H1 (cell line): ENCODE data around the gene MYOCD. TPM values are rescaled to one million over a fixed set of nuclear protein-coding genes. Genes with fewer than 3 reads are reported as not detected.

ENCODE experiments used
- CTCF ChIA-PET: fragments of 300-600 bp; sonication (Branson Sonifier 250); formaldehyde crosslinking; loops from one replicate; lab custom pipeline; 2021; ENCODE audit not compliant: partially characterized antibody; lab: Charles Lee
- POLR2A ChIA-PET: fragments of 300-600 bp; sonication (Branson Sonifier 250); formaldehyde crosslinking; loops from one replicate; lab custom pipeline; 2021; ENCODE audit warnings: inconsistent platforms; ENCODE audit not compliant: partially characterized antibody; lab: Charles Lee
- DNase-seq, 2 experiments: peaks; one replicate each; pipeline versions ENCODE4 v3.0.0 to v3.0.0-alpha.2; 2010 to 2022; ENCODE audit warnings: low spot score in 2 of 2, low read depth in 1 of 2, mixed read lengths in 1 of 2
- FAIRE-seq: peaks from 2 replicates; lab custom pipeline; 2011; peaks lifted over from hg19 to GRCh38; lab: Jason Lieb, UNC
- H2AFZ ChIP-seq: 2 replicates; pipeline ENCODE4 v1.8.1; 2012; ENCODE audit warnings: low read length, inconsistent platforms
- H2AK5ac ChIP-seq: 2 replicates; pipeline ENCODE4 v1.6.1; 2013; ENCODE audit warnings: low read depth, low read length
- H2BK120ac ChIP-seq: replicated peaks from 2 replicates; pipeline ENCODE3; 2013; ENCODE audit warnings: low read depth, low read length, inconsistent platforms
- H2BK12ac ChIP-seq: 2 replicates; pipeline ENCODE4 v1.6.1; 2013; ENCODE audit warnings: low read depth, low read length
- H2BK15ac ChIP-seq: 2 replicates; pipeline ENCODE4 v1.6.1; 2013; ENCODE audit warnings: low read length
- H2BK20ac ChIP-seq: 2 replicates; pipeline ENCODE4 v1.6.1; 2013; ENCODE audit warnings: low read length
- H2BK5ac ChIP-seq: 2 replicates; pipeline ENCODE4 v1.6.1; 2013; ENCODE audit warnings: low read depth, low read length
- H3K14ac ChIP-seq: 2 replicates; pipeline ENCODE4 v1.6.1; 2013; ENCODE audit warnings: inconsistent platforms; ENCODE audit not compliant: insufficient read length
- H3K18ac ChIP-seq: 2 replicates; pipeline ENCODE4 v1.6.1; 2013; ENCODE audit warnings: low read length; ENCODE audit errors: extremely low read depth
- H3K23ac ChIP-seq: 2 replicates; pipeline ENCODE4 v1.6.1; 2013; ENCODE audit warnings: inconsistent platforms; ENCODE audit not compliant: insufficient read length
- H3K23me2 ChIP-seq: 2 replicates; pipeline ENCODE4 v1.6.1; 2013; ENCODE audit warnings: low read depth, low read length
- H3K27ac ChIP-seq: 2 replicates; pipeline ENCODE4 v1.6.1; 2011; ENCODE audit warnings: low read depth, low read length, inconsistent platforms
- H3K27me3 ChIP-seq, 4 experiments: replicated peaks in 1 of 4; 1 replicate in 1 of 4; 2 replicates in 3 of 4; pipeline versions ENCODE4 v1.6.1 to v1.8.1; 2011 to 2013; ENCODE audit warnings: low read length in 3 of 4, mild to moderate bottlenecking in 3 of 4, inconsistent platforms in 2 of 4, mixed read lengths in 2 of 4, moderate library complexity in 1 of 4; ENCODE audit not compliant: control insufficient read depth in 3 of 4, insufficient read depth in 3 of 4; ENCODE audit errors: extremely low read depth in 1 of 4
- H3K36me3 ChIP-seq, 4 experiments: 2 replicates each; pipeline versions ENCODE4 v1.6.1 to v1.8.1; 2011 to 2013; ENCODE audit warnings: mild to moderate bottlenecking in 4 of 4, low read length in 3 of 4, moderate library complexity in 2 of 4, control low read depth in 1 of 4, inconsistent platforms in 1 of 4; ENCODE audit not compliant: insufficient read depth in 4 of 4, control insufficient read depth in 2 of 4
- H3K4ac ChIP-seq: replicated peaks from 2 replicates; pipeline ENCODE3; 2013; ENCODE audit warnings: low read length, low read depth, mixed read lengths, inconsistent platforms; ENCODE audit not compliant: insufficient read length
- H3K4me1 ChIP-seq, 4 experiments: replicated peaks in 1 of 4; 1 replicate in 1 of 4; 2 replicates in 3 of 4; pipeline versions ENCODE4 v1.6.1 to v1.8.1; 2011 to 2013; ENCODE audit warnings: low read length in 3 of 4, inconsistent platforms in 2 of 4, mixed read lengths in 1 of 4; ENCODE audit not compliant: insufficient read depth in 4 of 4, control insufficient read depth in 3 of 4
- H3K4me2 ChIP-seq, 2 experiments: 2 replicates each; pipeline versions ENCODE4 v1.6.1 to v1.8.1; 2011 to 2013; ENCODE audit warnings: low read depth in 2 of 2, low read length in 2 of 2, control low read depth in 1 of 2, inconsistent platforms in 1 of 2, mild to moderate bottlenecking in 1 of 2; ENCODE audit not compliant: insufficient read depth in 1 of 2
- H3K4me3 ChIP-seq, 4 experiments: fragments of 200-600, 300-600 bp in 1 of 4; sonication (generic), shearing (Covaris generic), sonication (Bioruptor Twin) in 1 of 4; 2 replicates each; pipeline versions ENCODE4 v1.5.1 to v1.8.1; 2011 to 2016; ENCODE audit warnings: low read length in 4 of 4, low read depth in 3 of 4, control low read depth in 2 of 4, inconsistent platforms in 2 of 4, mild to moderate bottlenecking in 2 of 4, mixed read lengths in 1 of 4, moderate library complexity in 1 of 4; ENCODE audit not compliant: insufficient read depth in 2 of 4; ENCODE audit errors: extremely low read depth in 1 of 4
- H3K56ac ChIP-seq: replicated peaks from 2 replicates; pipeline ENCODE3; 2013; ENCODE audit warnings: low read depth, mild to moderate bottlenecking, mixed read lengths, low read length, inconsistent platforms; ENCODE audit not compliant: insufficient read length
- H3K79me1 ChIP-seq: 2 replicates; pipeline ENCODE4 v1.6.1; 2013; ENCODE audit warnings: low read depth, low read length, control low read depth
- H3K79me2 ChIP-seq, 2 experiments: 2 replicates each; pipeline versions ENCODE4 v1.6.1 to v1.8.1; 2012 to 2013; ENCODE audit warnings: low read length in 2 of 2, mild to moderate bottlenecking in 2 of 2, inconsistent platforms in 1 of 2; ENCODE audit not compliant: insufficient read depth in 2 of 2, control insufficient read depth in 1 of 2
- H3K9ac ChIP-seq, 4 experiments: replicated peaks in 1 of 4; 1 replicate in 1 of 4; 2 replicates in 3 of 4; pipeline versions ENCODE4 v1.6.1 to v1.8.1; 2011 to 2013; ENCODE audit warnings: low read depth in 3 of 4, low read length in 3 of 4, control low read depth in 2 of 4, mild to moderate bottlenecking in 2 of 4, moderate library complexity in 2 of 4, inconsistent platforms in 1 of 4; ENCODE audit errors: extremely low read depth in 1 of 4
- H3K9me3 ChIP-seq, 2 experiments: 2 replicates each; pipeline versions ENCODE4 v1.6.1 to v1.8.1; 2012 to 2013; ENCODE audit warnings: mild to moderate bottlenecking in 2 of 2, moderate library complexity in 2 of 2, control low read depth in 1 of 2, inconsistent platforms in 1 of 2, low read depth in 1 of 2, low read length in 1 of 2, mixed read lengths in 1 of 2; ENCODE audit not compliant: insufficient read depth in 2 of 2
- H4K20me1 ChIP-seq, 2 experiments: replicated peaks in 1 of 2; 2 replicates each; pipeline versions ENCODE3 to v1.8.1; 2011 to 2013; ENCODE audit warnings: inconsistent platforms in 2 of 2, low read length in 2 of 2, mild to moderate bottlenecking in 1 of 2; ENCODE audit not compliant: insufficient read depth in 2 of 2, control insufficient read depth in 1 of 2
- H4K5ac ChIP-seq: 2 replicates; pipeline ENCODE4 v1.6.1; 2013; ENCODE audit warnings: low read length, low read depth, mixed read lengths, inconsistent platforms; ENCODE audit not compliant: insufficient read length
- H4K8ac ChIP-seq: 2 replicates; pipeline ENCODE4 v1.8.0; 2013; ENCODE audit warnings: mild to moderate bottlenecking, moderate library complexity, low read length, inconsistent platforms; ENCODE audit not compliant: insufficient read depth; ENCODE audit errors: extremely low read depth
- H4K91ac ChIP-seq: replicated peaks from 2 replicates; pipeline ENCODE3; 2013; ENCODE audit warnings: low read length, mixed read lengths, inconsistent platforms; ENCODE audit not compliant: insufficient read length
- CHD1 ChIP-seq: IDR thresholded peaks from 2 replicates; pipeline ENCODE4 v1.6.1; 2012; ENCODE audit warnings: low read depth, low read length, improper control_type of control experiment
- CREB1 ChIP-seq: IDR thresholded peaks from 2 replicates; pipeline ENCODE4 v1.6.1; 2012; ENCODE audit warnings: inconsistent platforms
- EZH2 ChIP-seq: fragments of 200-600 bp; sonication (generic); IDR thresholded peaks from 2 replicates; pipeline ENCODE4 v1.7.1; 2012; ENCODE audit warnings: low read depth, mild to moderate bottlenecking, moderate library complexity, low read length, inconsistent platforms; ENCODE audit not compliant: severe bottlenecking
- HDAC2 ChIP-seq, 2 experiments: fragments of 300-600 bp in 1 of 2; sonication (generic) in 1 of 2; IDR thresholded peaks; 2 replicates each; pipeline ENCODE4 v1.6.1; 2011 to 2012; ENCODE audit warnings: low read depth in 2 of 2, low read length in 2 of 2, mild to moderate bottlenecking in 2 of 2, moderate library complexity in 2 of 2, borderline replicate concordance in 1 of 2, inconsistent platforms in 1 of 2
- KDM1A ChIP-seq: fragments of 200-600, 300-600 bp; sonication (generic); IDR thresholded peaks from 2 replicates; pipeline ENCODE4 v1.7.1; 2016; ENCODE audit warnings: mild to moderate bottlenecking, low read length, borderline replicate concordance
- NANOG ChIP-seq: IDR thresholded peaks from 2 replicates; pipeline ENCODE4 v1.6.1; 2011; ENCODE audit warnings: low read length, low read depth, mild to moderate bottlenecking, inconsistent platforms; ENCODE audit not compliant: insufficient read depth, poor library complexity, severe bottlenecking
- SIN3A ChIP-seq, 2 experiments: IDR thresholded peaks in 1 of 2; conservative IDR thresholded peaks in 1 of 2; 2 replicates each; pipeline ENCODE4 v1.6.1; 2011 to 2012; ENCODE audit warnings: low read length in 2 of 2, improper control_type of control experiment in 1 of 2, low read depth in 1 of 2, mild to moderate bottlenecking in 1 of 2
- SP1 ChIP-seq: IDR thresholded peaks from 2 replicates; pipeline ENCODE4 v1.6.1; 2011; ENCODE audit warnings: low read depth, low read length
- TAF7 ChIP-seq: optimal IDR thresholded peaks from 2 replicates; pipeline ENCODE3; 2011; ENCODE audit warnings: low read depth, mild to moderate bottlenecking, inconsistent platforms, low read length, moderate library complexity, borderline replicate concordance
- ZNF274 ChIP-seq: IDR thresholded peaks from 2 replicates; pipeline ENCODE4 v1.7.0; 2012; ENCODE audit warnings: low read length, borderline replicate concordance; ENCODE audit errors: extremely low read depth
- WGBS, 2 experiments: shearing (Covaris generic) in 1 of 2; methylation state at CpG; one replicate each; pipeline versions ENCODE4 v1.1.6 to v1.1.7; 2013 to 2015; ENCODE audit warnings: low lambda C conversion rate in 2 of 2, mixed read lengths in 2 of 2, inconsistent platforms in 1 of 2, low coverage in 1 of 2, missing lambda C conversion rate in 1 of 2; ENCODE audit not compliant: insufficient replicate concordance in 2 of 2, insufficient coverage in 1 of 2, insufficient read length in 1 of 2; ENCODE audit errors: extremely low coverage in 1 of 2, missing lambda C conversion rate in 1 of 2; 5-methylcytosine and 5-hydroxymethylcytosine counted together
- polyA plus RNA-seq, 7 experiments: library from polyadenylated mRNA; depleted of rRNA in 3 of 7; stranded (reverse) in 5 of 7; unstranded in 2 of 7; fragments of >200 nt in 5 of 7; fragments of 200-250 nt in 2 of 7; gene quantifications; 1 replicate in 5 of 7; 2 replicates in 1 of 7; 4 replicates in 1 of 7; pipeline versions ENCODE4 v1.2.1 to v1.2.3, GENCODE V29; 2011 to 2013; ENCODE audit warnings: missing spikeins in 2 of 7, mixed read lengths in 2 of 7
- total RNA-seq: library from RNA; stranded (reverse); fragmentation: NEBNext Ultra II Directional; extraction: Animal tissue kit (Norgen Biotek cat#: 25700); gene quantifications from 2 replicates; pipeline ENCODE4 v1.2.1, GENCODE V29; 2021
- TF ChIP-seq, protein P1 (sequence below): IDR thresholded peaks from 2 replicates; pipeline ENCODE4 v1.6.1; 2011; ENCODE audit warnings: low read depth, mild to moderate bottlenecking, low read length; ENCODE audit not compliant: insufficient read depth

MYOCD gene
- total and polyA plus RNA-seq, 2 of the 8 experiments (the other 6 are each of a cell fraction or from before 2014, with no cell fraction given), result 0.30 to 4.9 TPM

DNA sequence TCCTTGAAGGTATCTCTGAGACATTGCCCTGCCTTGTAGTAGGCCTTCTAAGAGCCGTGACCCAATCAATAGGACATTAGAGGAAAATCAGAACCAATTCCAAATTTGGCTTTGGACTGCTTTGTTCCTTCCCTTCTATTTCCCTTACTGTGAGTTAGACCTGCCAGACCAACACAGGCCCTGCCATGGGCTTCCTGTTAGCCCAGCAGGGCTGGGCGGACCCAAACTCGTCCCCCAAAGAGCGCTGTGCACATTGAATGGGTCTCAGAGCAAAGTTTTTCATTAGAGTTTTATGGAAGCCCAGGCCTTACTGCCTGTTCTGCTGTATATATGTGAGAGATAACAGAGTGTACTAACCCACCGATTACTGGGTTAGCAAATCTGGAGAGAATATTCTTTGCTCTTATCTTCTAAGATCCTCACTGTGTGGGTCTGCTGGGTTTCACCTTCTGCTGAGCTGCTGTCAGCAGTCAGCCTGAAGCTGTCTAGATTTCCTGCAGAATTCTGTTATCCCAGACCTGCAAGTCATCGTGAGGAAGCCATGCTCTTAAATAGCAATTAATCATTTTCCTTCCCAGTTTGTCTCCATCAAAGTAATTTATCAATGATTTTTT lies 129.3 kb downstream of the MYOCD start:
- TF ChIP-seq, protein P1, sequence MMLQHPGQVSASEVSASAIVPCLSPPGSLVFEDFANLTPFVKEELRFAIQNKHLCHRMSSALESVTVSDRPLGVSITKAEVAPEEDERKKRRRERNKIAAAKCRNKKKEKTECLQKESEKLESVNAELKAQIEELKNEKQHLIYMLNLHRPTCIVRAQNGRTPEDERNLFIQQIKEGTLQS, result no peak
- no peak for TF ChIP-seq SP1
- TF ChIP-seq KDM1A, result no peak
- no peak for TF ChIP-seq CHD1
- TF ChIP-seq HDAC2 (IDR thresholded peaks at IDR 0.05; ENCODE audit: borderline replicate concordance in 1 of 2, low read depth in 2 of 2, low read length in 2 of 2), result no peak
- no peak for TF ChIP-seq CREB1
- no peak for TF ChIP-seq TAF7
- TF ChIP-seq ZNF274, result no peak
- TF ChIP-seq NANOG, result no peak
- no peak for TF ChIP-seq EZH2
- no peak for TF ChIP-seq SIN3A (conservative IDR thresholded peaks at IDR 0.05 in 1 of 2, IDR thresholded peaks at IDR 0.05 in 1 of 2; ENCODE audit: low read depth in 1 of 2, low read length in 2 of 2)
- TF ChIP-seq, all 59 proteins: peak for 0
- H2AFZ ChIP-seq, result no peak overlapping the region
- H3K4me3 ChIP-seq, result no peak overlapping the region
- no peak overlapping the region for H2AK5ac ChIP-seq
- no peak overlapping the region for H2BK20ac ChIP-seq
- H4K5ac ChIP-seq, result no peak overlapping the region
- peaks cover 2% of the 10 kb centered on the region for H3K79me1 ChIP-seq
- H4K91ac ChIP-seq, result no peak overlapping the region
- no peak overlapping the region for H3K14ac ChIP-seq
- peaks cover 8% of the 10 kb centered on the region for H3K23me2 ChIP-seq
- peaks cover 0 to 2% (median 0%) of the 10 kb centered on the region in 4 experiments; a peak in 1 of 7 replicates for H3K27me3 ChIP-seq
- no peak overlapping the region for H3K9ac ChIP-seq
- peaks cover 0 to 8% (median 3%) of the 10 kb centered on the region in 4 experiments; a peak in 4 of 7 replicates for H3K4me1 ChIP-seq
- H3K27ac ChIP-seq, result no peak overlapping the region
- H3K36me3 ChIP-seq, result no peaks in the 10 kb centered on the region
- FAIRE-seq, result no peak
- H3K18ac ChIP-seq, result no peak overlapping the region
- no peak overlapping the region for H3K4me2 ChIP-seq
- no peak overlapping the region for H3K56ac ChIP-seq
- 85% methylated on average over 6 of the region's 6 CpGs; no CpG with 5 or more reads in 1 of the 2 experiments for WGBS, 2 experiments
- CTCF ChIA-PET, result interaction anchor here (0.6 kb wide), 1 partner anchor 9 kb away, joined by 4 read pairs; no protein-coding TSS in a partner anchor
- no peak overlapping the region for H3K23ac ChIP-seq
- H3K9me3 ChIP-seq, result no peaks in the 10 kb centered on the region
- no peak overlapping the region for H2BK15ac ChIP-seq
- POLR2A ChIA-PET, result no interaction called here
- H2BK12ac ChIP-seq, result no peak overlapping the region
- H4K20me1 ChIP-seq, result peaks cover 5 to 7% of the 10 kb centered on the region in 2 experiments
- H3K4ac ChIP-seq, result no peak overlapping the region
- H4K8ac ChIP-seq, result no peak overlapping the region
- no peak for DNase-seq
- H2BK5ac ChIP-seq, result no peak overlapping the region
- no peak overlapping the region for H2BK120ac ChIP-seq
- H3K79me2 ChIP-seq, result peaks cover 8 to 84% of the 10 kb centered on the region in 2 experiments
